Measurements from ENCODE around the gene PPFIBP1.

DNA sequence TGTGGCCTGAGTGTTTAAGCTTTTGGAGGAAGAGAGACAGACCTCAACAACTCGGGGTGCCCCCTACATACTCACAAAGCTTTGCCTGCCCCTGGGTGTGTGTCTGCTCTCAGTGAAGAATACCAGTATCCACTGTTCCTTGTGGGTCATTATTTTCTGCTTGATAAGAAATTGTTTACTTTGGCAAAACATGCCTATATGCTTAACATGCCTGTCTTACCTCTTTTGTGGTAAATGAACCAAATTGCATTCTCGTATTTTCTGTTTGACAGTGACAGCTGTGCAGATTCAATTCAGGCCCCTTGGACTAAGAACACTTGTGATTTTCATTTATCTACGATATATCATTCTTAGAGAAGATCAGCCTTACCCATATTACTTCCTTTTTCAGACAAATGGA is 121.7 kb downstream of the PPFIBP1 start:
- TF ChIP-seq CTCF (IDR thresholded peaks at IDR 0.05) (no peak), POLR2A (IDR thresholded peaks at IDR 0.05) (no peak), POLR2AphosphoS5 (IDR thresholded peaks at IDR 0.05) (no peak), EP300 (IDR thresholded peaks at IDR 0.05) (no peak)

All from stomach (tissue), 4 donors.